Esophagus muscularis mucosa (tissue), 4 donors: ENCODE results near the gene SMIM22. TPM values are rescaled to one million over a fixed set of nuclear protein-coding genes. Genes with fewer than 3 reads are reported as not detected.

ENCODE experiments used
- DNase-seq: peaks from one replicate; pipeline ENCODE4 v3.0.0-alpha.2; 2017; ENCODE audit errors: extremely low spot score
- H3K27ac ChIP-seq, 4 donors: fragments of 200-600 bp; sonication (generic); replicated peaks in 1 of 4; 1 replicate in 3 of 4; 2 replicates in 1 of 4; pipeline ENCODE4 v1.5.1; 2016 to 2019; ENCODE audit warnings: mild to moderate bottlenecking in 1 of 4
- H3K27me3 ChIP-seq, 4 donors: fragments of 200-600 bp; sonication (generic); one replicate each; pipeline versions ENCODE4 v1.5.1 to v1.6.0; 2016 to 2019
- H3K36me3 ChIP-seq, 4 donors: fragments of 200-600 bp; sonication (generic); one replicate each; pipeline ENCODE4 v1.5.1; 2016 to 2019
- H3K4me1 ChIP-seq, 4 donors: fragments of 200-600 bp; sonication (generic); one replicate each; pipeline ENCODE4 v1.5.1; 2016 to 2019
- H3K4me3 ChIP-seq, 4 donors: fragments of 200-600 bp; sonication (generic); 1 replicate in 2 of 4; 2 replicates in 2 of 4; pipeline ENCODE4 v1.5.1; 2016 to 2019; ENCODE audit warnings: mild to moderate bottlenecking in 4 of 4, moderate library complexity in 1 of 4
- H3K9me3 ChIP-seq, 4 donors: fragments of 200-600 bp; sonication (generic); 1 replicate in 3 of 4; 2 replicates in 1 of 4; pipeline ENCODE4 v1.5.1; 2016 to 2019
- EP300 ChIP-seq: sonication (generic); formaldehyde crosslinking; IDR thresholded peaks from one replicate; pipeline ENCODE4 v1.6.1; 2017; ENCODE audit warnings: antibody characterized with exemption
- POLR2A ChIP-seq: fragments of 450-650 bp; IDR thresholded peaks from one replicate; pipeline ENCODE4 v1.6.1; 2017; ENCODE audit warnings: antibody characterized with exemption, moderate library complexity, mild to moderate bottlenecking, low read depth
- POLR2AphosphoS5 ChIP-seq, 2 donors: sonication (generic); formaldehyde crosslinking; IDR thresholded peaks; one replicate each; pipeline ENCODE4 v1.6.1; 2017; ENCODE audit warnings: antibody characterized with exemption in 2 of 2
- WGBS: methylation state at CpG from one replicate; pipeline ENCODE4 v1.1.5; 2018; 5-methylcytosine and 5-hydroxymethylcytosine counted together
- intact Hi-C: fragments of 100-400 bp; cut with DNase I; formaldehyde crosslinking; loops from one replicate; pipeline ENCODE4 v1.15.1; 2023
- total RNA-seq, 4 donors: library from RNA; depleted of rRNA; stranded (reverse); fragments of >200 nt; gene quantifications; one replicate each; pipeline versions ENCODE4 v1.1.0 to v1.2.1, GENCODE V29; 2016
- TF ChIP-seq, protein P1 (sequence below), 3 experiments: fragments of 200-600 bp in 2 of 3; fragments of 450-650 bp in 1 of 3; sonication (generic) in 2 of 3; IDR thresholded peaks; one replicate each; pipeline ENCODE4 v1.5.1; 2017 to 2019; ENCODE audit warnings: antibody characterized with exemption in 3 of 3, mild to moderate bottlenecking in 2 of 3, moderate library complexity in 1 of 3

The SMIM22 gene
- total RNA-seq, 4 donors from 2014 or later: not detected

DNA sequence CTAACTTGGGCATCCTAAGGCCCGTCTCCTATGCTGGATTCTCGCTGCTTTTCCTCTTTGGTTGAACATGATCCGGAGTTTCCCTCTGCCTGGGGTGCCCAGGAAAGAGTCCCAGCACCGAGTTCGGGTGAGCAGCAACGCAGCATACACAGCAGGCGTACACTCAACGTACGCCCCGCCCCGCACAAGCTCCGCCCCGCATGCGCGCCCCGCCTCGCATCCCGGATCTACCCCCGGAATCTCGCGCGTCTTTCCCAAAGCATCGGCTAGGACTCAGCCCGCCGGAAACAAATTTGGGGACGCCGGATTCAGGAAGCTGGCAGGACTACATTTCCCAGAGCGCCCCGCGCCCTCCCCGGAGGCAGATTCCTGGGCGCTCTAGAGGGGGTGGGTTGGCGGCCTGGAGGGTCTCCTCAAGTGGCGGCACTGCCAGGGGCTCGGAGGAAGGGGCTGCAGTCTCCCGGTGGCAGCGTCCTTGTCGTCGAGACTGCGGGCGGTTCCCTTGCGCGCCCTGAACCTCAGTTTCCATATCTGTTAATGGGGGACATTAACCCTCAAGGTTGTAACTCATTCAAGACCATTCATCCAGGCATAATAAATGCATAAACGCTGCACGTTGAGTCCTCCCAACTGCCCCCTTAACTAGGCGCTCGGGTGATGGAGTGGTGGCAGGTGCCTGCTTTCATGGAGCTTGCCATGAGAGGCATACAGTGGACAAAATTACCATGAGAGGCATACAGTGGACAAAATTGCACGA, 26.4 kb upstream of the SMIM22 start:
- H3K4me1 ChIP-seq: peaks cover 35 to 47% (median 38%) of the 10 kb centered on the region in 4 donors
- H3K9me3 ChIP-seq: no peaks in the 10 kb centered on the region
- 5% methylated on average over 18 of the region's 48 CpGs for WGBS
- intact Hi-C loops: loop anchor here (5.0 kb wide), 3 partner anchors 34 to 79 kb away; partner anchors contain the start of genes GLYR1, ROGDI and UBN1
- peaks cover 0 to 19% (median 18%) of the 10 kb centered on the region in 4 donors for H3K36me3 ChIP-seq
- TF ChIP-seq, protein P1, sequence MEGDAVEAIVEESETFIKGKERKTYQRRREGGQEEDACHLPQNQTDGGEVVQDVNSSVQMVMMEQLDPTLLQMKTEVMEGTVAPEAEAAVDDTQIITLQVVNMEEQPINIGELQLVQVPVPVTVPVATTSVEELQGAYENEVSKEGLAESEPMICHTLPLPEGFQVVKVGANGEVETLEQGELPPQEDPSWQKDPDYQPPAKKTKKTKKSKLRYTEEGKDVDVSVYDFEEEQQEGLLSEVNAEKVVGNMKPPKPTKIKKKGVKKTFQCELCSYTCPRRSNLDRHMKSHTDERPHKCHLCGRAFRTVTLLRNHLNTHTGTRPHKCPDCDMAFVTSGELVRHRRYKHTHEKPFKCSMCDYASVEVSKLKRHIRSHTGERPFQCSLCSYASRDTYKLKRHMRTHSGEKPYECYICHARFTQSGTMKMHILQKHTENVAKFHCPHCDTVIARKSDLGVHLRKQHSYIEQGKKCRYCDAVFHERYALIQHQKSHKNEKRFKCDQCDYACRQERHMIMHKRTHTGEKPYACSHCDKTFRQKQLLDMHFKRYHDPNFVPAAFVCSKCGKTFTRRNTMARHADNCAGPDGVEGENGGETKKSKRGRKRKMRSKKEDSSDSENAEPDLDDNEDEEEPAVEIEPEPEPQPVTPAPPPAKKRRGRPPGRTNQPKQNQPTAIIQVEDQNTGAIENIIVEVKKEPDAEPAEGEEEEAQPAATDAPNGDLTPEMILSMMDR (IDR thresholded peaks at IDR 0.05): peak in 1 of 3 experiments; percentile 14
- TF ChIP-seq EP300: no peak
- TF ChIP-seq POLR2A: peak; percentile 20
- peak; percentile 91 to 96 for TF ChIP-seq POLR2AphosphoS5 (IDR thresholded peaks at IDR 0.05)
- peak overlapping the region; percentile 86 to 91 (median 90) for H3K27ac ChIP-seq
- DNase-seq: peak; percentile 100
- no peaks in the 10 kb centered on the region for H3K27me3 ChIP-seq
- H3K4me3 ChIP-seq: peak overlapping the region; percentile 89 to 95 (median 94)

DNA sequence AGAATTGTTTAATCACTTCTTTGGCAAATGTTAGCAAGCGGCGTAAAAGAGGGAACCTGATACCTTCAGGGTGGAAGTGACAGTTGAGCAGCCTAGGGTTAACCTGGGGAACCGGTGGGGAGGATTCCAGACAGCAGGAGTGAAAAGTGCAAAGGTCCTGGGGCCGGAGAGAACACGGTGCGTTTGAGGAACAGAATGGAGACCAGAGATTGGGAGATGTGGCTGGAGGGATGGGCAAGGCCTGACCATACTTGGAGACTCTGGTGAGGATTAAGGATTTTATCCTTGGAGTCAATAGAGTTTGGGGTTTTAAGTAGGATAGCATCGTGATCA, 25.9 kb upstream of the SMIM22 start:
- peak overlapping the region; percentile 89 to 95 (median 94) for H3K4me3 ChIP-seq
- DNase-seq: no peak
- intact Hi-C loops: loop anchor here (5.0 kb wide), 3 partner anchors 33 to 78 kb away; partner anchors contain the start of genes GLYR1, ROGDI and UBN1

DNA sequence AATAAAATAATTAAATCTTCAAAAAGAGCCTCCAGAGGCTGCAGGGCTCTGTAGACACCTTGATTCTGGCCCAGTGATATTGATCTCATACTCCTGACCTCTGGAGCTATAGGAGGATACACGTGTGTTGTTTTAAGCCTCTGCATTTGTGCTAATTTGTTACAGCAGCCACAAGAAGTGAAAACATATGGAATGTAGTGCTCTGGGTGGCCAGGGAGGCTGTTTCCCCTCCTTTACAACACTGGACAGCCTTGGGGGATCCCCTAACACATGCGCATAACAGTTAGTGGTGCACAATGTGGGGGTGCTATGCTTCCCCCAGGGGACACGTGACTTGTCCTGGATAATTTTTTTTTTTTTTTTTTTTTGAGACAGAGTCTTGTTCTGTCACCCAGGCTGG, 23.5 kb upstream of the SMIM22 start:
- H3K4me3 ChIP-seq: no peak overlapping the region

More for the DNA sequence above, 25.9 kb upstream of the SMIM22 start:
- Histone ChIP-seq H3K27ac (peak overlapping the region; percentile 1 to 91 (median 88)), H3K36me3 (peaks cover 0 to 13% (median 12%) of the 10 kb centered on the region in 4 donors), H3K4me1 (peaks cover 35 to 43% (median 36%) of the 10 kb centered on the region in 4 donors), H3K27me3 (no peaks in the 10 kb centered on the region), H3K9me3 (no peaks in the 10 kb centered on the region)
- 60% methylated on average over 7 of the region's 7 CpGs for WGBS
- TF ChIP-seq POLR2A: no peak
- TF ChIP-seq POLR2AphosphoS5 (IDR thresholded peaks at IDR 0.05): no peak
- TF ChIP-seq, protein P1 (IDR thresholded peaks at IDR 0.05): no peak
- no peak for TF ChIP-seq EP300

DNA sequence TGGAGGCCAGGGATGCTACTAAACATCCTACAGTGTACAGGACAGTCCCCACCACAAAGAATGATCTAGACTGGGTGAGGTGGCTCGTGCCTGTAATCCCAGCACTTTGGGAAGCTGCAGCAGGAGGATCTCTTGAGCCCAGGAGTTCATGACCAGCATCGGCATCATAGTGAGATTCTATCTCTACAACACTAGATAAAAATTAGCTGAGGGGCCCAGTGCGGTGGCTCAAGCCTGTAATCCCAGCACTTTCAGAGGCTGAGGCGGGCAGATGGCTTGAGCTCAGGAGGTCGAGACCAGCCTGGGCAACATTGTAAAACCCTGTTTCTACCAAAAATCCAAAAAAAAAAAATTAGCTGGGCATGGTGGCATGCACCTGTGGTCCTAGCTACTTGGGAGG, 22.8 kb upstream of the SMIM22 start:
- intact Hi-C loops: no loop called here
- 89% methylated on average over 3 of the region's 5 CpGs for WGBS
- DNase-seq: no peak
- H3K27me3 ChIP-seq: peaks cover 0 to 4% (median 0%) of the 10 kb centered on the region in 4 donors
- H3K4me1 ChIP-seq: peaks cover 15 to 17% (median 16%) of the 10 kb centered on the region in 4 donors
- H3K9me3 ChIP-seq: no peaks in the 10 kb centered on the region
- no peaks in the 10 kb centered on the region for H3K36me3 ChIP-seq
- H3K27ac ChIP-seq: no peak overlapping the region
- TF ChIP-seq, protein P1 (IDR thresholded peaks at IDR 0.05): no peak
- TF ChIP-seq EP300 (no peak), POLR2A (no peak), POLR2AphosphoS5 (IDR thresholded peaks at IDR 0.05) (no peak)
- H3K4me3 ChIP-seq: no peak overlapping the region

More for the DNA sequence above, 23.5 kb upstream of the SMIM22 start:
- Histone ChIP-seq H3K27ac (no peak overlapping the region), H3K9me3 (no peaks in the 10 kb centered on the region), H3K4me1 (peaks cover 17 to 20% (median 18%) of the 10 kb centered on the region in 4 donors), H3K36me3 (no peaks in the 10 kb centered on the region), H3K27me3 (peaks cover 0 to 4% (median 0%) of the 10 kb centered on the region in 4 donors)
- DNase-seq: no peak
- intact Hi-C loops: no loop called here
- TF ChIP-seq, protein P1 (IDR thresholded peaks at IDR 0.05): no peak
- no peak for TF ChIP-seq POLR2A
- no peak for TF ChIP-seq EP300
- no peak for TF ChIP-seq POLR2AphosphoS5 (IDR thresholded peaks at IDR 0.05)
- WGBS: 60% methylated on average over 3 of the region's 3 CpGs
